GM12878 (cell line): ENCODE measurements around the gene CATSPER1. TPM values are rescaled to one million over a fixed set of nuclear protein-coding genes. Genes with fewer than 3 reads are reported as not detected.

Experiments
- ASH2L ChIP-seq: fragments of 300-600, 200-600 bp; sonication (generic); IDR thresholded peaks from 2 replicates; pipeline ENCODE4 v1.6.1; 2017; ENCODE audit warnings: low read depth, mild to moderate bottlenecking, borderline replicate concordance
- CBX3 ChIP-seq: fragments of 200-600 bp; sonication (generic); IDR thresholded peaks from 2 replicates; pipeline ENCODE4 v1.6.1; 2016; ENCODE audit warnings: low read depth, borderline replicate concordance
- CHD1 ChIP-seq: IDR thresholded peaks from 2 replicates; pipeline ENCODE4 v1.6.1; 2012; ENCODE audit warnings: low read depth, low read length, improper control_type of control experiment
- CREB1 ChIP-seq: IDR thresholded peaks from 2 replicates; pipeline ENCODE4 v1.6.1; 2012; ENCODE audit warnings: low read depth, mild to moderate bottlenecking, inconsistent platforms
- CTCF ChIP-seq, 3 experiments: IDR thresholded peaks in 2 of 3; conservative IDR thresholded peaks in 1 of 3; 2 replicates each; pipeline ENCODE4 v1.5.1; 2011; ENCODE audit warnings: low read depth in 3 of 3, low read length in 3 of 3, mild to moderate bottlenecking in 3 of 3, control low read depth in 2 of 3, moderate library complexity in 2 of 3, inconsistent platforms in 1 of 3, mixed read lengths in 1 of 3; ENCODE audit not compliant: control insufficient read depth in 2 of 3, insufficient read depth in 1 of 3; ENCODE audit errors: extremely low read depth in 1 of 3
- GATAD2B ChIP-seq: fragments of 450-650 bp; conservative IDR thresholded peaks from 2 replicates; pipeline ENCODE4 v1.6.1; 2017; ENCODE audit warnings: low read depth, mild to moderate bottlenecking, moderate library complexity
- IRF4 ChIP-seq: IDR thresholded peaks from 2 replicates; pipeline ENCODE4 v1.6.1; 2011; ENCODE audit warnings: low read depth, low read length
- MYC ChIP-seq: IDR thresholded peaks from 2 replicates; pipeline ENCODE4 v1.6.1; 2011; ENCODE audit warnings: mild to moderate bottlenecking, low read length, moderate library complexity, inconsistent platforms; ENCODE audit not compliant: insufficient read depth, insufficient replicate concordance, insufficient read length, severe bottlenecking
- NFYA ChIP-seq: IDR thresholded peaks from 2 replicates; pipeline ENCODE4 v1.6.1; 2011; ENCODE audit warnings: low read depth, mild to moderate bottlenecking, low read length, improper control_type of control experiment, borderline replicate concordance
- NKRF ChIP-seq: fragments of 450-650 bp; conservative IDR thresholded peaks from 2 replicates; pipeline ENCODE4 v1.6.1; 2017; ENCODE audit warnings: mild to moderate bottlenecking, moderate library complexity
- SMARCA5 ChIP-seq: fragments of 450-650 bp; IDR thresholded peaks from 2 replicates; pipeline ENCODE4 v1.6.1; 2017; ENCODE audit warnings: mild to moderate bottlenecking
- SREBF1 ChIP-seq: IDR thresholded peaks from 2 replicates; pipeline ENCODE4 v1.6.1; 2012; ENCODE audit warnings: mild to moderate bottlenecking, low read length
- ZBTB33 ChIP-seq: fragments of 450-650 bp; IDR thresholded peaks from 2 replicates; pipeline ENCODE4 v1.6.1; 2017; ENCODE audit warnings: mild to moderate bottlenecking
- ZBTB4 ChIP-seq: fragments of 450-650 bp; formaldehyde crosslinking; IDR thresholded peaks from 2 replicates; pipeline ENCODE4 v1.4.0; 2022; ENCODE audit warnings: mild to moderate bottlenecking, moderate library complexity
- ZBTB40 ChIP-seq: fragments of 450-650 bp; IDR thresholded peaks from 2 replicates; pipeline ENCODE4 v1.6.1; 2016; ENCODE audit warnings: mild to moderate bottlenecking, moderate library complexity, borderline replicate concordance
- polyA plus RNA-seq, 11 experiments: library from polyadenylated mRNA; depleted of rRNA in 4 of 11; unstranded in 6 of 11; stranded (reverse) in 5 of 11; fragments of >200 nt; fragmentation: Nextera tagmentation in 4 of 11; fragmentation: Illumina TruSeq in 1 of 11; extraction: Ambion mirVana in 4 of 11; extraction: Trizol in 1 of 11; gene quantifications; 1 replicate in 1 of 11; 2 replicates in 10 of 11; pipeline versions ENCODE4 v1.2.1 to v1.2.3, GENCODE V29; 2011 to 2016; ENCODE audit warnings: inconsistent platforms in 2 of 11, missing spikeins in 2 of 11, low read depth in 1 of 11
- total RNA-seq, 4 experiments: library from RNA; depleted of rRNA in 3 of 4; stranded (reverse); fragments of >200 nt in 3 of 4; fragmentation: Illumina TruSeq in 1 of 4; extraction: Trizol in 1 of 4; gene quantifications; 2 replicates each; pipeline versions ENCODE4 v1.2.1 to v1.2.3, GENCODE V29; 2013 to 2021

The CATSPER1 gene
- total and polyA plus RNA-seq, 10 of the 15 experiments (the other 5 are each of a cell fraction or from before 2014, with no cell fraction given): 0.02 to 0.05 TPM; not detected in 8

- TF ChIP-seq CTCF (IDR thresholded peaks at IDR 0.05 in 2 of 3, conservative IDR thresholded peaks at IDR 0.05 in 1 of 3; ENCODE audit: control insufficient read depth in 2 of 3, extremely low read depth in 1 of 3, insufficient read depth in 1 of 3, low read depth in 3 of 3, low read length in 3 of 3): no peak
- 0 out of 2 replicates have a peak, but pooled peaks have one; percentile 66 for TF ChIP-seq SMARCA5
- peak; percentile 88 for TF ChIP-seq ASH2L
- peak; percentile 100 for TF ChIP-seq ZBTB40
- TF ChIP-seq SREBF1: peak; percentile 89
- TF ChIP-seq CREB1: peak; percentile 82; the same call in 1 of the 2 replicates
- 0 out of 2 replicates have a peak, but pooled peaks have one; percentile 37 for TF ChIP-seq CHD1
- TF ChIP-seq MYC: no peak
- no peak for TF ChIP-seq NFYA
- TF ChIP-seq GATAD2B: peak; percentile 67
- TF ChIP-seq CBX3: no peak
- peak; percentile 83 for TF ChIP-seq NKRF
- peak; percentile 67 for TF ChIP-seq IRF4
- TF ChIP-seq ZBTB4 (CRISPR knock-in tag): no peak
- no peak for TF ChIP-seq ZBTB33
Measured at GRCh38 chr11:66001942-66002647, 24.2 kb downstream of the CATSPER1 start, which contains the start of the genes BANF1 and EIF1AD (continued).
